Endothelial cell of umbilical vein (primary cell): Measurements from ENCODE around the gene LIN28B. TPM values are rescaled to one million over a fixed set of nuclear protein-coding genes. Genes with fewer than 3 reads are reported as not detected.

Experiments
- BruUV-seq: library from RNA; stranded (reverse); fragments of 400-500 nt; replicated peaks from 2 replicates; lab custom pipeline; 2021; lab: Mats Ljungman, UMichigan
- CTCF ChIA-PET: fragments of 300-600, 350-600 bp; sonication (Branson Sonifier 250); formaldehyde crosslinking; loops from one replicate; lab custom pipeline; 2021; ENCODE audit warnings: antibody characterized with exemption, inconsistent platforms; lab: Charles Lee
- POLR2A ChIA-PET: fragments of 300-600, 350-600 bp; sonication (Branson Sonifier 250); formaldehyde crosslinking; loops from one replicate; lab custom pipeline; 2021; ENCODE audit warnings: antibody characterized with exemption, inconsistent platforms; lab: Charles Lee
- DNase-seq: peaks from one replicate; pipeline ENCODE4 v3.0.0-alpha.2; 2011; ENCODE audit warnings: low read depth, low spot score
- FAIRE-seq: peaks from 2 replicates; lab custom pipeline; 2011; peaks lifted over from hg19 to GRCh38; lab: Jason Lieb, UNC
- H2AFZ ChIP-seq: 2 replicates; pipeline ENCODE4 v1.6.0; 2012; ENCODE audit warnings: low read depth, low read length, control low read depth, inconsistent platforms
- H3K27ac ChIP-seq: 2 replicates; pipeline ENCODE4 v1.5.1; 2011; ENCODE audit warnings: low read depth, mild to moderate bottlenecking, control low read depth, low read length, moderate library complexity; ENCODE audit not compliant: insufficient read depth
- H3K27me3 ChIP-seq, 2 experiments: 2 replicates each; pipeline versions ENCODE4 v1.6.0 to v1.6.1; 2011; ENCODE audit warnings: low read length in 2 of 2, mixed read lengths in 1 of 2; ENCODE audit not compliant: control insufficient read depth in 2 of 2, insufficient read depth in 2 of 2
- H3K36me3 ChIP-seq, 2 experiments: 2 replicates in 1 of 2; 3 replicates in 1 of 2; pipeline ENCODE4 v1.5.1; 2011; ENCODE audit warnings: low read length in 2 of 2, mild to moderate bottlenecking in 1 of 2, moderate library complexity in 1 of 2; ENCODE audit not compliant: control insufficient read depth in 2 of 2, insufficient read depth in 2 of 2; ENCODE audit errors: extremely low read depth in 1 of 2
- H3K4me1 ChIP-seq: 3 replicates; pipeline ENCODE4 v1.5.1; 2011; ENCODE audit warnings: mild to moderate bottlenecking, low read length; ENCODE audit not compliant: control insufficient read depth, insufficient read depth; ENCODE audit errors: extremely low read depth
- H3K4me2 ChIP-seq: 2 replicates; pipeline ENCODE4 v1.6.1; 2011; ENCODE audit warnings: low read length, control low read depth, mixed read lengths; ENCODE audit not compliant: insufficient read depth
- H3K4me3 ChIP-seq, 3 experiments: fragments of 200-600 bp in 1 of 3; sonication (generic), shearing (Covaris generic) in 1 of 3; replicated peaks in 1 of 3; 2 replicates each; pipeline ENCODE4 v1.5.1; 2011 to 2016; ENCODE audit warnings: control low read depth in 3 of 3, low read length in 3 of 3, mild to moderate bottlenecking in 2 of 3, inconsistent platforms in 1 of 3, low read depth in 1 of 3, moderate library complexity in 1 of 3; ENCODE audit not compliant: insufficient read depth in 1 of 3
- H3K79me2 ChIP-seq: 2 replicates; pipeline ENCODE4 v1.6.0; 2012; ENCODE audit warnings: low read length, inconsistent platforms; ENCODE audit not compliant: control insufficient read depth, insufficient read depth
- H3K9ac ChIP-seq: replicated peaks from 2 replicates; pipeline ENCODE3; 2011; ENCODE audit warnings: low read length, control low read depth; ENCODE audit not compliant: insufficient read depth; ENCODE audit errors: extremely low read depth
- H3K9me1 ChIP-seq: replicated peaks from 3 replicates; pipeline ENCODE4 v1.6.0; 2011; ENCODE audit warnings: mild to moderate bottlenecking, low read length; ENCODE audit not compliant: control insufficient read depth, insufficient read depth; ENCODE audit errors: extremely low read depth
- H3K9me3 ChIP-seq: replicated peaks from 2 replicates; pipeline ENCODE4 v1.5.1; 2012; ENCODE audit warnings: low read length, inconsistent platforms; ENCODE audit not compliant: control insufficient read depth, insufficient read depth
- H4K20me1 ChIP-seq: replicated peaks from 2 replicates; pipeline ENCODE3; 2011; ENCODE audit warnings: mild to moderate bottlenecking, low read length; ENCODE audit not compliant: control insufficient read depth, insufficient read depth; ENCODE audit errors: extremely low read depth
- FOS ChIP-seq: IDR thresholded peaks from 2 replicates; pipeline ENCODE4 v1.6.1; 2011; ENCODE audit warnings: mild to moderate bottlenecking, low read length, moderate library complexity, borderline replicate concordance; ENCODE audit not compliant: insufficient read depth
- GATA2 ChIP-seq: IDR thresholded peaks from 2 replicates; pipeline ENCODE4 v1.7.0; 2011; ENCODE audit warnings: low read depth, mild to moderate bottlenecking, moderate library complexity, mixed read lengths, low read length; ENCODE audit not compliant: insufficient read length, insufficient read depth
- JUN ChIP-seq: IDR thresholded peaks from 2 replicates; pipeline ENCODE4 v1.6.1; 2011; ENCODE audit warnings: borderline replicate concordance, low read depth; ENCODE audit not compliant: insufficient read length, insufficient read depth
- MYC ChIP-seq: IDR thresholded peaks from one replicate; pipeline ENCODE4 v1.6.1; 2011; ENCODE audit warnings: mild to moderate bottlenecking, low read depth, low read length
- POLR2AphosphoS5 ChIP-seq: IDR thresholded peaks from 2 replicates; pipeline ENCODE4 v1.6.1; 2012; ENCODE audit warnings: low read depth, mild to moderate bottlenecking, control low read depth, low read length, moderate library complexity; ENCODE audit not compliant: insufficient read depth
- dilution Hi-C: fragments of 300-500 bp; cut with MboI; formaldehyde crosslinking; loops from one replicate; pipeline ENCODE4 v1.15.0; 2019; ENCODE audit warnings: low sequenced_read_pairs; ENCODE audit not compliant: extremely low pct_ligation_motif_present
- intact Hi-C: fragments of 100-400 bp; cut with micrococcal nuclease; formaldehyde crosslinking; loops from one replicate; pipeline ENCODE4 v1.10.0; 2022
- polyA plus RNA-seq, 4 experiments: library from polyadenylated mRNA; depleted of rRNA in 3 of 4; stranded (reverse) in 3 of 4; unstranded in 1 of 4; fragments of >200 nt; gene quantifications; 2 replicates each; pipeline versions ENCODE4 v1.2.1 to v1.2.3, GENCODE V29; 2011 to 2012; ENCODE audit warnings: missing spikeins in 1 of 4
- total RNA-seq: library from RNA; stranded (reverse); gene quantifications from 2 replicates; pipeline ENCODE4 v1.2.3, GENCODE V29; 2021
- TF ChIP-seq, protein P1 (sequence below), 2 donors: IDR thresholded peaks; 1 replicate in 1 of 2; 2 replicates in 1 of 2; pipeline ENCODE4 v1.5.1; 2011; ENCODE audit warnings: low read length in 2 of 2, mild to moderate bottlenecking in 2 of 2, moderate library complexity in 2 of 2, control low read depth in 1 of 2, inconsistent platforms in 1 of 2, low read depth in 1 of 2; ENCODE audit not compliant: insufficient read depth in 1 of 2; ENCODE audit errors: extremely low read depth in 1 of 2
- TF ChIP-seq, protein P2 (sequence below): IDR thresholded peaks from 2 replicates; pipeline ENCODE4 v1.6.1; 2011; ENCODE audit not compliant: insufficient read depth, insufficient read length

Gene LIN28B
- total and polyA plus RNA-seq, 2 donors (not counting 3 experiments of a cell fraction or from before 2014, with no cell fraction given), result not detected

DNA sequence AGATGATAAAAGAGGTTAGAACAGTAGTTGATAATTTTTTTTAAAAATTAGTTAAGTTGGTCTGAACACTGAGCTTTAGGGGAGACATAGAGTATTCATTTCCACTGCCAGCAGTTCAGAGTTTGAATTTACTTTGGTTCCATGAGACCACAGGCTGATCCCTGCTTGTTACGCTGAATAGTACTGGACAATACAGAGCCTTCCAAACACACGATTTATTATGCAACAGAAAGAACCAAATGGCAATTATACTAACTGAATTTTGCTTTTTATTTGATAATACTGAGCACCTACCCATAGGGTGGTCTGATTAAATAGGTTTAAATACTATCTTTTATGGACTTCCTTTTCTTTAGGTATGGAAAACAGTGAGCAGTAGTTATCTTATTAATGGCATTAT is 111.5 kb downstream of the LIN28B start:
- Histone ChIP-seq H3K4me2 (no peak overlapping the region), H3K4me1 (no peaks in the 10 kb centered on the region), H3K27me3 (no peaks in the 10 kb centered on the region), H3K9me3 (no peaks in the 10 kb centered on the region), H3K9me1 (no peaks in the 10 kb centered on the region), H2AFZ (no peak overlapping the region), H3K36me3 (no peaks in the 10 kb centered on the region), H3K4me3 (no peak overlapping the region), H3K27ac (no peak overlapping the region), H4K20me1 (no peaks in the 10 kb centered on the region), H3K9ac (no peak overlapping the region), H3K79me2 (no peaks in the 10 kb centered on the region)
- ChIA-PET CTCF (interaction anchor here (0.7 to 2.4 kb wide), 4 partner anchors 9 to 334 kb away, joined by 3 to 10 read pairs (median 4); partner anchors contain the start of gene PREP), POLR2A (no interaction called here)
- FAIRE-seq (no peak), DNase-seq (no peak)
- intact Hi-C loops, result no loop called here
- dilution Hi-C loops, result no loop called here
- TF ChIP-seq FOS, result no peak
- no peak for TF ChIP-seq MYC
- TF ChIP-seq JUN, result no peak
- TF ChIP-seq GATA2, result no peak
- TF ChIP-seq, protein P1, sequence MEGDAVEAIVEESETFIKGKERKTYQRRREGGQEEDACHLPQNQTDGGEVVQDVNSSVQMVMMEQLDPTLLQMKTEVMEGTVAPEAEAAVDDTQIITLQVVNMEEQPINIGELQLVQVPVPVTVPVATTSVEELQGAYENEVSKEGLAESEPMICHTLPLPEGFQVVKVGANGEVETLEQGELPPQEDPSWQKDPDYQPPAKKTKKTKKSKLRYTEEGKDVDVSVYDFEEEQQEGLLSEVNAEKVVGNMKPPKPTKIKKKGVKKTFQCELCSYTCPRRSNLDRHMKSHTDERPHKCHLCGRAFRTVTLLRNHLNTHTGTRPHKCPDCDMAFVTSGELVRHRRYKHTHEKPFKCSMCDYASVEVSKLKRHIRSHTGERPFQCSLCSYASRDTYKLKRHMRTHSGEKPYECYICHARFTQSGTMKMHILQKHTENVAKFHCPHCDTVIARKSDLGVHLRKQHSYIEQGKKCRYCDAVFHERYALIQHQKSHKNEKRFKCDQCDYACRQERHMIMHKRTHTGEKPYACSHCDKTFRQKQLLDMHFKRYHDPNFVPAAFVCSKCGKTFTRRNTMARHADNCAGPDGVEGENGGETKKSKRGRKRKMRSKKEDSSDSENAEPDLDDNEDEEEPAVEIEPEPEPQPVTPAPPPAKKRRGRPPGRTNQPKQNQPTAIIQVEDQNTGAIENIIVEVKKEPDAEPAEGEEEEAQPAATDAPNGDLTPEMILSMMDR (IDR thresholded peaks at IDR 0.05; ENCODE audit: extremely low read depth in 1 of 2, insufficient read depth in 1 of 2, low read depth in 1 of 2, low read length in 2 of 2), result no peak
- TF ChIP-seq, protein P2, sequence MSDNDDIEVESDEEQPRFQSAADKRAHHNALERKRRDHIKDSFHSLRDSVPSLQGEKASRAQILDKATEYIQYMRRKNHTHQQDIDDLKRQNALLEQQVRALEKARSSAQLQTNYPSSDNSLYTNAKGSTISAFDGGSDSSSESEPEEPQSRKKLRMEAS, result no peak
- TF ChIP-seq POLR2AphosphoS5, result no peak
- BruUV-seq, result no TSS peak
